Body of pancreas (tissue), 4 donors: ENCODE measurements around the gene APPL1. TPM values are rescaled to one million over a fixed set of nuclear protein-coding genes. Genes with fewer than 3 reads are reported as not detected.

Source experiments
- ATAC-seq: fragments of 150-250 bp; one replicate; pipeline ENCODE4 v1.9.1; 2016
- DNase-seq, 4 donors: peaks; one replicate each; pipeline ENCODE4 v3.0.0-alpha.2; 2019
- H3K27ac ChIP-seq, 4 donors: fragments of 200-600 bp; sonication (generic); 1 replicate in 3 of 4; 2 replicates in 1 of 4; pipeline versions ENCODE4 v1.5.1 to v1.6.1; 2016 to 2019; ENCODE audit warnings: mild to moderate bottlenecking in 1 of 4, mixed read lengths in 1 of 4, moderate library complexity in 1 of 4
- H3K27me3 ChIP-seq, 2 donors: fragments of 200-600 bp; sonication (generic); one replicate each; pipeline ENCODE4 v1.6.0; 2016; ENCODE audit warnings: mild to moderate bottlenecking in 1 of 2
- H3K36me3 ChIP-seq, 2 donors: fragments of 200-600 bp; sonication (generic); replicated peaks in 1 of 2; 2 replicates each; pipeline ENCODE4 v1.5.1; 2016; ENCODE audit warnings: low read depth in 2 of 2; ENCODE audit not compliant: insufficient read depth in 1 of 2
- H3K4me1 ChIP-seq: fragments of 200-600 bp; sonication (generic); one replicate; pipeline ENCODE4 v1.6.0; 2016
- H3K4me3 ChIP-seq, 2 donors: fragments of 200-600 bp; sonication (generic); 1 replicate in 1 of 2; 2 replicates in 1 of 2; pipeline ENCODE4 v1.5.1; 2016 to 2019
- H3K9me3 ChIP-seq, 3 donors: fragments of 200-600 bp; sonication (generic); 1 replicate in 2 of 3; 2 replicates in 1 of 3; pipeline ENCODE4 v1.5.1; 2016
- POLR2A ChIP-seq, 3 donors: fragments of 450-650 bp; IDR thresholded peaks; one replicate each; pipeline ENCODE4 v1.6.1; 2016; ENCODE audit warnings: antibody characterized with exemption in 3 of 3, mild to moderate bottlenecking in 2 of 3
- WGBS, 2 donors: methylation state at CpG; one replicate each; pipeline ENCODE4 v1.1.5; 2017; 5-methylcytosine and 5-hydroxymethylcytosine counted together
- intact Hi-C: fragments of 100-400 bp; cut with DNase I; formaldehyde crosslinking; loops from one replicate; pipeline ENCODE4 v1.15.1; 2023
- total RNA-seq, 2 donors: library from RNA; depleted of rRNA; stranded (reverse); fragments of >200 nt; gene quantifications; one replicate each; pipeline ENCODE4 v1.1.0, GENCODE V29; 2016
- TF ChIP-seq, protein P1 (sequence below), 7 experiments: fragments of 450-650 bp in 4 of 7; fragments of 200-600 bp in 3 of 7; sonication (generic) in 3 of 7; IDR thresholded peaks; one replicate each; pipeline ENCODE4 v1.5.1; 2016 to 2019; ENCODE audit warnings: antibody characterized with exemption in 7 of 7

The APPL1 gene
- total RNA-seq, 2 donors from 2014 or later = 28.0 to 31.9 TPM

DNA sequence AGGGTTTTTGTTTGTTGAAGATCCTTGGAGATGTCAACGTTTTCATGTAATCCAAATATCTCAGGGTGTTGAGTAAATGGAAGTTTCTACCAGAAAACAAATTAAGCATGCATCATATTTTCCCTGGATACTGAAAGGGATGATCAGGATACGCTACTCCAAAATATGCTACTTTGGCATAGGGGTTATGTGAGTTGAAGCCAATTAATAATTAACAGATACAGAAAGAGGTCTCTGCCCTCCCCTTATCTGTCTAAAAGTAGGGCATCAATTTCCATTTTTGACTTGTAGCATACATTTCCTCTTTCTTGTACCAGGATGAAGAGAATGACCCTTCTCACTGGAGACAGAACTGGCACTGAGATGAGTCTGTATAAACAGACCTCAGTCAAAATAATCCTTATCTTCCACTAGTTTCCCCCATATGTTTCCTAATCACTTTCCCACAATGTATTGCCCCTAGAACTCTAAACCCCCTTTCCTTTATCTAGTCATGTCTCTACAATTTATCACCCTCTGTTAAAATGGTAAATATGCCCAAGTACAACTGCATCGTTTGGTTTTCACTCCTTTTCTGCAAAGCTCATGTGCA lies 82.3 kb downstream of the APPL1 start:
- no peaks in the 10 kb centered on the region for H3K36me3 ChIP-seq
- intact Hi-C loops = no loop called here
- no peaks in the 10 kb centered on the region for H3K4me1 ChIP-seq
- DNase-seq (no peak), ATAC-seq (no peak)
- no peak overlapping the region for H3K4me3 ChIP-seq
- 38 to 42% methylated on average over 3 of the region's 3 CpGs for WGBS, 2 donors
- H3K27me3 ChIP-seq = no peaks in the 10 kb centered on the region
- no peak for TF ChIP-seq POLR2A (IDR thresholded peaks at IDR 0.05)
- TF ChIP-seq, protein P1, sequence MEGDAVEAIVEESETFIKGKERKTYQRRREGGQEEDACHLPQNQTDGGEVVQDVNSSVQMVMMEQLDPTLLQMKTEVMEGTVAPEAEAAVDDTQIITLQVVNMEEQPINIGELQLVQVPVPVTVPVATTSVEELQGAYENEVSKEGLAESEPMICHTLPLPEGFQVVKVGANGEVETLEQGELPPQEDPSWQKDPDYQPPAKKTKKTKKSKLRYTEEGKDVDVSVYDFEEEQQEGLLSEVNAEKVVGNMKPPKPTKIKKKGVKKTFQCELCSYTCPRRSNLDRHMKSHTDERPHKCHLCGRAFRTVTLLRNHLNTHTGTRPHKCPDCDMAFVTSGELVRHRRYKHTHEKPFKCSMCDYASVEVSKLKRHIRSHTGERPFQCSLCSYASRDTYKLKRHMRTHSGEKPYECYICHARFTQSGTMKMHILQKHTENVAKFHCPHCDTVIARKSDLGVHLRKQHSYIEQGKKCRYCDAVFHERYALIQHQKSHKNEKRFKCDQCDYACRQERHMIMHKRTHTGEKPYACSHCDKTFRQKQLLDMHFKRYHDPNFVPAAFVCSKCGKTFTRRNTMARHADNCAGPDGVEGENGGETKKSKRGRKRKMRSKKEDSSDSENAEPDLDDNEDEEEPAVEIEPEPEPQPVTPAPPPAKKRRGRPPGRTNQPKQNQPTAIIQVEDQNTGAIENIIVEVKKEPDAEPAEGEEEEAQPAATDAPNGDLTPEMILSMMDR (IDR thresholded peaks at IDR 0.05) = no peak
- H3K27ac ChIP-seq = no peak overlapping the region
- H3K9me3 ChIP-seq = peaks cover 0 to 3% (median 0%) of the 10 kb centered on the region in 3 donors

DNA sequence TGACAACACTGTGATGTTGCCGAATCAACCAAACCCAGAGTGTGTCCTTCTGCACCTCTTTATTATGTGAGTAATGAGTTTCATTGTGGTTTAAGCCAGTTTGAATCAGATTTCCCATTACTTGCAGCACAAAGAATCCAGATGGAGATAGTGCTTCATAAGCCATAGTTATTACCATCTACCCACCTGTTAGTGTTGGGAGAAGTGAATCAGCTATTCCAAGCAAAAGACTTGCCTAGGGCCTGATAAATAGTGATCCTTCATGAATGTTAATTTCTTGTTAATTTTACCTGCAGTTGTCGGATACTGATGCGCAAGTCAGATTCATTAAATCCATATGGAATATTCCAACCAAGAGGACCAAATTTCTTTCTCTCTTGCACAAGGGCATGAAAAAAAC lies 86.7 kb downstream of the APPL1 start:
- DNase-seq (no peak), ATAC-seq (no peak)
- Histone ChIP-seq H3K4me1 (no peaks in the 10 kb centered on the region), H3K9me3 (peaks cover 0 to 3% (median 0%) of the 10 kb centered on the region in 3 donors), H3K36me3 (no peaks in the 10 kb centered on the region), H3K27me3 (no peaks in the 10 kb centered on the region), H3K27ac (no peak overlapping the region), H3K4me3 (no peak overlapping the region)
- WGBS, 2 donors = 95% methylated on average over 3 of the region's 3 CpGs
- intact Hi-C loops = no loop called here
- TF ChIP-seq, protein P1 (IDR thresholded peaks at IDR 0.05) = no peak
- no peak for TF ChIP-seq POLR2A (IDR thresholded peaks at IDR 0.05)

Other genes with a start within 250 kb of the APPL1 start
- not detected for gene SPATA12, start 167.1 kb upstream of the APPL1 start, total RNA-seq
- 1 to 10 TPM; 1.3 to 2.3 TPM for gene IL17RD, start 62.4 kb upstream of the APPL1 start, total RNA-seq
- not detected for gene HESX1, start 27.8 kb upstream of the APPL1 start, total RNA-seq
- not detected for gene ASB14, start 65.0 kb downstream of the APPL1 start, total RNA-seq